GM12874 (cell line): ENCODE data around the gene INPP1.

ENCODE experiments used
- TF ChIP-seq, protein P1 (sequence below): IDR thresholded peaks from 2 replicates; pipeline ENCODE4 v1.5.1; 2011; ENCODE audit warnings: low read depth, mild to moderate bottlenecking, control low read depth, low read length, moderate library complexity; ENCODE audit not compliant: insufficient read depth

INPP1 gene

GRCh38 chr2:190387422-190387821 lies 44.0 kb downstream of the INPP1 start:
- TF ChIP-seq, protein P1, sequence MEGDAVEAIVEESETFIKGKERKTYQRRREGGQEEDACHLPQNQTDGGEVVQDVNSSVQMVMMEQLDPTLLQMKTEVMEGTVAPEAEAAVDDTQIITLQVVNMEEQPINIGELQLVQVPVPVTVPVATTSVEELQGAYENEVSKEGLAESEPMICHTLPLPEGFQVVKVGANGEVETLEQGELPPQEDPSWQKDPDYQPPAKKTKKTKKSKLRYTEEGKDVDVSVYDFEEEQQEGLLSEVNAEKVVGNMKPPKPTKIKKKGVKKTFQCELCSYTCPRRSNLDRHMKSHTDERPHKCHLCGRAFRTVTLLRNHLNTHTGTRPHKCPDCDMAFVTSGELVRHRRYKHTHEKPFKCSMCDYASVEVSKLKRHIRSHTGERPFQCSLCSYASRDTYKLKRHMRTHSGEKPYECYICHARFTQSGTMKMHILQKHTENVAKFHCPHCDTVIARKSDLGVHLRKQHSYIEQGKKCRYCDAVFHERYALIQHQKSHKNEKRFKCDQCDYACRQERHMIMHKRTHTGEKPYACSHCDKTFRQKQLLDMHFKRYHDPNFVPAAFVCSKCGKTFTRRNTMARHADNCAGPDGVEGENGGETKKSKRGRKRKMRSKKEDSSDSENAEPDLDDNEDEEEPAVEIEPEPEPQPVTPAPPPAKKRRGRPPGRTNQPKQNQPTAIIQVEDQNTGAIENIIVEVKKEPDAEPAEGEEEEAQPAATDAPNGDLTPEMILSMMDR: no peak

DNA sequence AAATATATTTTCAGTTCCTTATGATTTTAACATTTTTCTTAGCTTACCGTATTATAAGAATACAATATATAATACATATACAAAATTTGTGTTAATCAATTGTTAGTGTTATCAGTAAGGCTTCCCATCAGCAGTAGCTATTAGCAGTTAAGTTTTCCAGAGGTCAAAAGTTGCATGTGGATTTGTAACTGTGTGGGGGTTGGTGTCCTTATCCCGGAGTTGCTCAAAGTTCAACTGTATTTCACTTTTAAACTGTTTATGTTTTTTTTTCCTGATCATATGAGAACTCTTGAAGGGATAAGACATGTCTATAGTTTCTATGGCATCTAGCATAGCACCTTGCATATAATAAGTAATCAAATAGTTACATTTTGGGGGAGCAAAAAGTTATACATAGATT lies 52.9 kb downstream of the INPP1 start:
- TF ChIP-seq, protein P1: no peak

DNA sequence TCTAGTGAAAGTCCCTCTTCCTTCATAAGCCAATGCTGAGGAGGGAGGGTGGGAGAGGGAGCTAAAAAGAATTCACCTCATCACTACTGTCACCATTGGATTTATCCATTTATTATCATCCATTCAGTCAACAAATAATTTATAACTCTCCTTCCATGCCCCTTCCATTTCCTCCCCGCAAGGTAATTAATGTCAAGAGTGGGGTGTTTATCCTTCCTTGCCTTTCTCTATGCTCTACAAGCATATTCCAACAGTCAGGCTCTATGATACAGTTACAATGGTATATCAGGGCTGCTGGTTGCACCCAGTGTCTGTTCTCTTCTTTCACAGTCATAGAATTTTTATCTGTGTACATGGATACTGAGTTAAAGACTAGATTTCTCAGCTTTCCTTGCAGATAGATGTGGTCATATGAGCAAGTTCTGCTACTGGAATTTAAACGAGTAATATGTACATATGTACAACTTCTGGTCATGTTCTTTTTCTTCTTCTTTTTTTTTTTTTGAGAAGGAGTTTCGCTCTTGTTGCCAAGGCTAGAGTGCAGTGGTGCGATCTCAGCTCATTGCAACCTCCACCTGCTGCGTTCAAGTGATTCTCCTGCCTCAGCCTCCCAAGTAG lies 59.7 kb downstream of the INPP1 start:
- TF ChIP-seq, protein P1: no peak

GRCh38 chr2:190404487-190404886 lies 61.1 kb downstream of the INPP1 start:
- TF ChIP-seq, protein P1: no peak

DNA sequence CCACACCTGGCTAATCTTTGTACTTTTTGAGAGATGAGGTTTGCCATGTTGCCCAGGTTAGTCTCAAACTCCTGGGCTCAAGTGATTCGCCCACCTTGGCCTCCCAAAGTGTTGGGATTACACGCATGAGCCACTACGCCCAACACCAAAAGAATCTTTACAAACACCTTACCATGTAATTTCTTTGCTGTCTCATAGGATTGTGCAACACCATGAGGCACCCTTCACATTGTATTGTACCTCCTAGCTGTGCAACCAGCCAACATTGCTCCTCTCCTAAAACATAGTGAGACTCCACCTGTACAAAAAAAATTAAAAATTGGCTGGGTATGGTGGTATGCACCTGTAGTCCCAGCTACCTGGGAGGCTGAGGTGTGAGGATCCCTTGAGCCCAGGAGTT lies 61.7 kb downstream of the INPP1 start:
- TF ChIP-seq, protein P1: no peak

GRCh38 chr2:190405995-190406394 lies 62.6 kb downstream of the INPP1 start:
- TF ChIP-seq, protein P1: no peak

DNA sequence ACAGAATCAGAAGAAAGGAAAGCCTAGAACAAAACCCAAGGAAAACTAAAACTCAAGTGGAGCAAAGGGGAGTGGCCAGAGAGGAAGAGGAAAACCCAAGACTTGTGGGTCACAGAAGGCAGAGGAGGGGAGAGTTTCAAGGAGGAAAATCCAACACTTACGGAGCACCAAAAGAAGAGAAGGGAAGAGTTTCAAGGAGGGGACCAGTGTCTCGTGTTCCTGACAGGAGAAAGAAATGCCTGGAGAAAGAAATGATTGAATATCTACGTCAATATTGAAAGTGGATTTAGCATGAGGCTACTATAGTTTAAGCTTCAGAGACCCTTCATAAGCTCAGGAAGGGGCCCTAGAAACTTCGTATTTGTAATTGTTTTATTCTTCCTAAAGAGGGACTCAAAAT lies 63.4 kb downstream of the INPP1 start:
- TF ChIP-seq, protein P1: no peak

DNA sequence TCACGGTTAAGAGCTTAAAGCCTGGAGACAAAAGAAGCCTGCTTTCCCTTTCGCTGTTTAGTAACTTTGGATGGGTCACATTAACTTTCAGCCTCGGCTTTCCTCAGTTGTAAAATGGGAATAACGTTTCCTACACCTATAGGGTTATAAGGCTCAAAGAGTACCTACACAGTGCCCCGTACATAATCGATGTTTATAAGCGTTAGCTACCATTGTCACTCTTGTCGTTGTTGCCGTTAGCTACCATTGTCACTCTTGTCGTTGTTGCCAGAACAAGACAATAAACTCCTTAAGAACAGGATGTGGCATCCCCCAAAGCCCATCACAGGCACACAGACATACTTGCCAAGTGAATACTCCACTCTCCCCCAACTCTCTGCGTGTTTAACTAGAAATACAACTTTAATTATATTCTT lies 63.9 kb downstream of the INPP1 start:
- TF ChIP-seq, protein P1: no peak
